ENCODE measurements around the gene IL13. TPM values are rescaled to one million over a fixed set of nuclear protein-coding genes. Genes with fewer than 3 reads are reported as not detected.

Gene IL13
- polyA plus RNA-seq, 1 donor from 2014 or later, result 0.25 TPM

DNA sequence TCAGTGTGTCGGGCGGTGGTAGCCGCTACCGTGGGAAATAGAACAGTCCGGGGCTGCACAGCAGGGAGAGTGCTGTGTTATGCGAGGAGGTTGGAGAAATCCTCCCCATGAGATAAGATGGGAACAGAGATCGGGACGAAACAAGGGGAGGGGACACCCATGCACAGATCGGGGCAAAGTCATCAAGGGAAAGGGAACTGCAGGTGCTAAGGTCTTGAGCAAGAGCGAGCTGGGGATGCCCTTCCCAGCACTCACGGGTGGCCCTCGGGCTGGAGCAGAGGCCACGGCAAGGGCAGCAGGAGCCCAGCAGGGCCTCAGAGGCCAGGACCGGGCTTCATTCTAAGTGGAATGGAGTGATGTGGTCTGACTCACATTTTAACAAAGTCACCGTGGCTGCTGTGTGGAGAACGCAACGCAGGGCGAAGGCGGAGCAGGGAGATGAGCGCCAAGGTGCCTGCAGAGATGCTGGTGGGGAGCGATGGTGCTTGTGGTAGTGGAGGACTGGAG, 7.7 kb downstream of the IL13 start:
- H4K20me1 ChIP-seq (ENCODE audit: insufficient read depth), result no peaks in the 10 kb centered on the region
- no peaks in the 10 kb centered on the region for H3K79me2 ChIP-seq (replicated peaks; ENCODE audit: insufficient read depth, low read length)
- no peak overlapping the region for H2AFZ ChIP-seq (ENCODE audit: low read depth, low read length)
- no peaks in the 10 kb centered on the region for H3K9me2 ChIP-seq (ENCODE audit: insufficient read depth, low read length)
- TF ChIP-seq POLR2AphosphoS5 (IDR thresholded peaks at IDR 0.05) (no peak), RAD21 (conservative IDR thresholded peaks at IDR 0.05) (no peak), REST (IDR thresholded peaks at IDR 0.05; ENCODE audit: borderline replicate concordance) (no peak), EP300 (conservative IDR thresholded peaks at IDR 0.05; ENCODE audit: poor library complexity, severe bottlenecking) (no peak), TAF1 (IDR thresholded peaks at IDR 0.05; ENCODE audit: low read depth) (no peak), MXI1 (conservative IDR thresholded peaks at IDR 0.05; ENCODE audit: poor library complexity, severe bottlenecking) (no peak), EZH2 (IDR thresholded peaks at IDR 0.05; ENCODE audit: borderline replicate concordance, insufficient read depth, low read length, poor library complexity, severe bottlenecking) (no peak), SMC3 (conservative IDR thresholded peaks at IDR 0.05; ENCODE audit: poor library complexity) (no peak)
- TF ChIP-seq, protein P1, sequence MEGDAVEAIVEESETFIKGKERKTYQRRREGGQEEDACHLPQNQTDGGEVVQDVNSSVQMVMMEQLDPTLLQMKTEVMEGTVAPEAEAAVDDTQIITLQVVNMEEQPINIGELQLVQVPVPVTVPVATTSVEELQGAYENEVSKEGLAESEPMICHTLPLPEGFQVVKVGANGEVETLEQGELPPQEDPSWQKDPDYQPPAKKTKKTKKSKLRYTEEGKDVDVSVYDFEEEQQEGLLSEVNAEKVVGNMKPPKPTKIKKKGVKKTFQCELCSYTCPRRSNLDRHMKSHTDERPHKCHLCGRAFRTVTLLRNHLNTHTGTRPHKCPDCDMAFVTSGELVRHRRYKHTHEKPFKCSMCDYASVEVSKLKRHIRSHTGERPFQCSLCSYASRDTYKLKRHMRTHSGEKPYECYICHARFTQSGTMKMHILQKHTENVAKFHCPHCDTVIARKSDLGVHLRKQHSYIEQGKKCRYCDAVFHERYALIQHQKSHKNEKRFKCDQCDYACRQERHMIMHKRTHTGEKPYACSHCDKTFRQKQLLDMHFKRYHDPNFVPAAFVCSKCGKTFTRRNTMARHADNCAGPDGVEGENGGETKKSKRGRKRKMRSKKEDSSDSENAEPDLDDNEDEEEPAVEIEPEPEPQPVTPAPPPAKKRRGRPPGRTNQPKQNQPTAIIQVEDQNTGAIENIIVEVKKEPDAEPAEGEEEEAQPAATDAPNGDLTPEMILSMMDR (IDR thresholded peaks at IDR 0.05; ENCODE audit: poor library complexity, severe bottlenecking), result no peak
- H3K4me2 ChIP-seq (ENCODE audit: low read length), result no peak overlapping the region
- H3K4me3 ChIP-seq (ENCODE audit: low read length), result no peak overlapping the region
- H3K36me3 ChIP-seq (ENCODE audit: insufficient read depth, low read length), result no peaks in the 10 kb centered on the region
- H3F3A ChIP-seq (ENCODE audit: insufficient read depth, low read length, poor library complexity, severe bottlenecking), result no peaks in the 10 kb centered on the region
- no peaks in the 10 kb centered on the region for H3K9me3 ChIP-seq (ENCODE audit: low read length)
- no peak overlapping the region for H3K27ac ChIP-seq (ENCODE audit: low read length)
- H3K9ac ChIP-seq (ENCODE audit: low read length), result no peak overlapping the region
- H3K27me3 ChIP-seq (ENCODE audit: insufficient read depth, low read depth, low read length), result no peaks in the 10 kb centered on the region

GRCh38 chr5:132666310-132667123, 8.5 kb downstream of the IL13 start:
- Histone ChIP-seq H3K27me3 (ENCODE audit: insufficient read depth, low read depth, low read length) (no peaks in the 10 kb centered on the region), H3F3A (ENCODE audit: insufficient read depth, low read length, poor library complexity, severe bottlenecking) (no peaks in the 10 kb centered on the region), H3K79me2 (replicated peaks; ENCODE audit: insufficient read depth, low read length) (no peaks in the 10 kb centered on the region), H3K36me3 (ENCODE audit: insufficient read depth, low read length) (no peaks in the 10 kb centered on the region), H3K4me2 (ENCODE audit: low read length) (no peak overlapping the region), H3K9ac (ENCODE audit: low read length) (no peak overlapping the region), H3K4me3 (ENCODE audit: low read length) (no peak overlapping the region), H3K9me2 (ENCODE audit: insufficient read depth, low read length) (no peaks in the 10 kb centered on the region), H2AFZ (ENCODE audit: low read depth, low read length) (no peak overlapping the region), H4K20me1 (ENCODE audit: insufficient read depth) (no peaks in the 10 kb centered on the region), H3K9me3 (ENCODE audit: low read length) (no peaks in the 10 kb centered on the region), H3K27ac (ENCODE audit: low read length) (no peak overlapping the region)
- TF ChIP-seq EZH2 (IDR thresholded peaks at IDR 0.05; ENCODE audit: borderline replicate concordance, insufficient read depth, low read length, poor library complexity, severe bottlenecking) (no peak), TAF1 (IDR thresholded peaks at IDR 0.05; ENCODE audit: low read depth) (no peak), EP300 (conservative IDR thresholded peaks at IDR 0.05; ENCODE audit: poor library complexity, severe bottlenecking) (no peak), RAD21 (conservative IDR thresholded peaks at IDR 0.05) (no peak), SMC3 (conservative IDR thresholded peaks at IDR 0.05; ENCODE audit: poor library complexity) (no peak), REST (IDR thresholded peaks at IDR 0.05; ENCODE audit: borderline replicate concordance) (no peak), MXI1 (conservative IDR thresholded peaks at IDR 0.05; ENCODE audit: poor library complexity, severe bottlenecking) (no peak), POLR2AphosphoS5 (IDR thresholded peaks at IDR 0.05) (no peak)
- TF ChIP-seq, protein P1 (IDR thresholded peaks at IDR 0.05; ENCODE audit: poor library complexity, severe bottlenecking), result no peak

Data from neural cell (in vitro differentiated cells).